DOHH2 (cell line): Measurements from ENCODE around the gene DPH7.
"Not testable (repeated sequence)": the region's sequence is repeated elsewhere in the genome, so short reads cannot be mapped to it uniquely, and the experiment has no call there.

Source experiments
- H3F3A ChIP-seq: fragments of 200-600 bp; sonication (generic), shearing (Covaris generic); 2 replicates; pipeline ENCODE4 v1.6.0; 2016; ENCODE audit warnings: antibody characterized with exemption, mild to moderate bottlenecking; ENCODE audit not compliant: control insufficient read depth, insufficient read depth
- H3K27ac ChIP-seq: fragments of 200-600 bp; sonication (generic); 2 replicates; pipeline ENCODE4 v1.5.1; 2014; ENCODE audit warnings: low read depth, mild to moderate bottlenecking, low read length, moderate library complexity
- H3K27me3 ChIP-seq: fragments of 200-600 bp; sonication (generic); 2 replicates; pipeline ENCODE4 v1.6.1; 2014; ENCODE audit warnings: mild to moderate bottlenecking, low read length, mixed read lengths; ENCODE audit not compliant: control insufficient read depth
- H3K36me3 ChIP-seq: fragments of 200-600 bp; sonication (generic); 2 replicates; pipeline ENCODE4 v1.6.1; 2014; ENCODE audit warnings: mild to moderate bottlenecking, low read length, moderate library complexity, mixed read lengths; ENCODE audit not compliant: control insufficient read depth
- H3K4me1 ChIP-seq: fragments of 200-600 bp; sonication (generic); 2 replicates; pipeline ENCODE4 v1.6.1; 2014; ENCODE audit warnings: mild to moderate bottlenecking, low read length, mixed read lengths; ENCODE audit not compliant: control insufficient read depth
- H3K4me2 ChIP-seq: fragments of 200-600 bp; sonication (generic); 2 replicates; pipeline ENCODE4 v1.6.0; 2014; ENCODE audit warnings: mild to moderate bottlenecking, low read length, moderate library complexity
- H3K4me3 ChIP-seq: fragments of 200-600 bp; sonication (generic); 2 replicates; pipeline ENCODE4 v1.5.1; 2014; ENCODE audit warnings: mild to moderate bottlenecking, low read length, mixed read lengths
- H3K79me2 ChIP-seq: fragments of 200-600 bp; sonication (generic); 2 replicates; pipeline ENCODE4 v1.6.1; 2014; ENCODE audit warnings: mild to moderate bottlenecking, low read length, mixed read lengths; ENCODE audit not compliant: control insufficient read depth
- H3K9me2 ChIP-seq: fragments of 200-600 bp; sonication (generic); replicated peaks from 2 replicates; pipeline ENCODE4 v1.6.1; 2014; ENCODE audit warnings: mild to moderate bottlenecking, low read length, mixed read lengths; ENCODE audit not compliant: control insufficient read depth
- H3K9me3 ChIP-seq: fragments of 200-600 bp; sonication (generic); 2 replicates; pipeline ENCODE4 v1.6.1; 2014; ENCODE audit warnings: antibody characterized with exemption, low read length, mixed read lengths; ENCODE audit not compliant: control insufficient read depth, insufficient read depth
- H4K20me1 ChIP-seq: fragments of 200-600 bp; sonication (generic); 2 replicates; pipeline ENCODE4 v1.6.0; 2014; ENCODE audit warnings: low read depth, mild to moderate bottlenecking, antibody characterized with exemption, low read length, moderate library complexity; ENCODE audit not compliant: control insufficient read depth, insufficient read depth
- CTCF ChIP-seq: fragments of 200-600 bp; sonication (generic); IDR thresholded peaks from one replicate; pipeline ENCODE4 v1.5.1; 2014; ENCODE audit warnings: antibody characterized with exemption, mild to moderate bottlenecking, low read depth, low read length; ENCODE audit not compliant: poor library complexity, severe bottlenecking
- EZH2phosphoT487 ChIP-seq: fragments of 200-600 bp; sonication (generic); IDR thresholded peaks from 2 replicates; pipeline ENCODE4 v1.6.1; 2017; ENCODE audit warnings: borderline replicate concordance, mild to moderate bottlenecking, antibody characterized with exemption, low read length, moderate library complexity, mixed read lengths

DPH7 gene

GRCh38 chr9:137516144-137516917 lies 62.4 kb downstream of the DPH7 start:
- Histone ChIP-seq H4K20me1 (no peaks in the 10 kb centered on the region), H3K27me3 (no peaks in the 10 kb centered on the region), H3F3A (no peaks in the 10 kb centered on the region)

GRCh38 chr9:137515338-137515724 lies 63.4 kb downstream of the DPH7 start:
- Histone ChIP-seq H3K27me3 (no peaks in the 10 kb centered on the region), H3K79me2 (no peaks in the 10 kb centered on the region), H3K27ac (no peak overlapping the region), H3K9me3 (no peaks in the 10 kb centered on the region), H3F3A (no peaks in the 10 kb centered on the region), H4K20me1 (no peaks in the 10 kb centered on the region), H3K4me2 (no peak overlapping the region), H3K4me1 (no peaks in the 10 kb centered on the region), H3K9me2 (no peaks in the 10 kb centered on the region), H3K4me3 (no peak overlapping the region), H3K36me3 (no peaks in the 10 kb centered on the region)
- TF ChIP-seq CTCF (no peak), EZH2phosphoT487 (no peak)

More at GRCh38 chr9:137516144-137516917, 62.4 kb downstream of the DPH7 start:
- H3K9me3 ChIP-seq: no peaks in the 10 kb centered on the region
- H3K79me2 ChIP-seq: no peaks in the 10 kb centered on the region
- no peak overlapping the region for H3K27ac ChIP-seq
- no peaks in the 10 kb centered on the region for H3K9me2 ChIP-seq
- no peak overlapping the region for H3K4me3 ChIP-seq
- H3K36me3 ChIP-seq: no peaks in the 10 kb centered on the region
- TF ChIP-seq CTCF: no peak
- no peak for TF ChIP-seq EZH2phosphoT487
- no peak overlapping the region for H3K4me2 ChIP-seq
- no peaks in the 10 kb centered on the region for H3K4me1 ChIP-seq

GRCh38 chr9:137514691-137515337 lies 63.9 kb downstream of the DPH7 start:
- Histone ChIP-seq H3K27me3 (no peaks in the 10 kb centered on the region), H3K4me3 (no peak overlapping the region), H3K9me2 (no peaks in the 10 kb centered on the region), H3K79me2 (no peaks in the 10 kb centered on the region), H4K20me1 (no peaks in the 10 kb centered on the region), H3K27ac (no peak overlapping the region), H3K4me2 (no peak overlapping the region), H3F3A (no peaks in the 10 kb centered on the region), H3K36me3 (no peaks in the 10 kb centered on the region), H3K4me1 (no peaks in the 10 kb centered on the region), H3K9me3 (no peaks in the 10 kb centered on the region)
- no peak for TF ChIP-seq EZH2phosphoT487
- TF ChIP-seq CTCF: no peak

- H4K20me1 ChIP-seq, H3K4me1 ChIP-seq, H3K9me2 ChIP-seq, H3K4me2 ChIP-seq, H3K79me2 ChIP-seq, H3K27me3 ChIP-seq, H3K9me3 ChIP-seq, H3K27ac ChIP-seq, H3F3A ChIP-seq, H3K36me3 ChIP-seq, H3K4me3 ChIP-seq: not testable (repeated sequence)
Measured at GRCh38 chr9:137513801-137514570, 64.7 kb downstream of the DPH7 start.

GRCh38 chr9:137513136-137513535 lies 65.6 kb downstream of the DPH7 start:
- H3K9me3 ChIP-seq, H3K79me2 ChIP-seq, H3F3A ChIP-seq, H3K27me3 ChIP-seq, H3K36me3 ChIP-seq, H3K4me3 ChIP-seq, H3K27ac ChIP-seq, H4K20me1 ChIP-seq, H3K4me2 ChIP-seq, H3K9me2 ChIP-seq, H3K4me1 ChIP-seq: not testable (repeated sequence)
